ENCODE data around the gene PKP3.
"Not testable (repeated sequence)": the region's sequence is repeated elsewhere in the genome, so short reads cannot be mapped to it uniquely, and the experiment has no call there.

The PKP3 gene

DNA sequence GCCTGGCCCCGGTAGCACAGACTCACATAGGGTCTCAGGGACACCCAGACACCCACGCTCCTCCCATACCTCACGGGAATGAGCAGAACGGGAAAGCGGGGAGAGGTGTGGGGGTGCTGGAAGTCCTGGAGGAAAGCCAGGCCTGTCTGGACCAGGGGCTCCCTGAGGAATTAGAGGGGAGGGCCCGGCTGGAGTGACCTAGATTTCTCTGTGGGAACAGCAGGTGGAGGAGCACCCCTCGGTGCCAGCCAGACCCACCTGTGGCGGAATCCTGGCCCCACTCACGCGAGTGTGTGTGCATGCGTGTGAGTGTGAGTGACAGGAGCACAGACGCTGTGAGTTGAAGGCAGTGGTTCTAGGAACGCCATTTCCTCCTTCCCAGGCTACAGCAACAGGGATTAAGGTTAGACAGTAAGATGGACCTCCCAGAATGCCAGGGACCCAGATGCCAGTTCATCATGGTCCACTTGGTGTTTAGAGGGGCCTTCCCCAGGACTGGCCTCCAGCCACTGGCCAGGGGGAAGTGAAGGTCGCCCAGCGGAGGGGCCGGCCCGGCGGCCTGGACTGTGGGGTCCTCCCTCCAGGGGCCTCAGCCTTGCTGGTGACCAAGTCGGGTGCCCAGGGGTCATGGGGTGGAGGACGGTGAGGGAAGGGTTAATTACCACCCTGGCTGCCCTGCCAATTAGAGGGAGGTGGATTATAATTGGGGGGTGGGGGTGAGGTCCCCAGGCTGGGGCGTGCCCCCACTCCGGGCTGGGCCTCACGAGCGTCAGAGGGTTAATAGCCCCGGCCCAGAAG, 1.0 kb downstream of the PKP3 start:
- DNase-seq (ENCODE audit: low read depth) = no peak

DNA sequence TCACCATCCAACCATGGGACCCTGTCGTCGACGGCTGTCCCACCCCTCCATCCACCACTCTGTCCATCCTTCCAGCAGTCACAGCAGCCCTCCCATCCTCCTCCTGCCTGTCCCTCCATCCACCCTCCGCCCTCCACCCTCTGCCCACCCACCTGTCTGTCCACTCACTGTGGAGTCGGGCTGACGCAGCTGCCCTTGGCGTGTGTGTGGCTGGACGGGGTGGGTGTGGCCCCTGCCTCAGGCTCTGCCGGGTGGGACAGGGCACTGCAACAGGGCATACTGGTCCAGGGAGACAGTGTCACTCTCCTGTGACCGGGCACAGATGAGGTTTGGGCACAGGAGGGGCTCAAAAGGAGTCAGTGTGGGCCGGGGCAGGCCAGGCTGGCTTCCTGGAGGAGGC, 1.9 kb downstream of the PKP3 start:
- DNase-seq (ENCODE audit: low read depth) = no peak

DNA sequence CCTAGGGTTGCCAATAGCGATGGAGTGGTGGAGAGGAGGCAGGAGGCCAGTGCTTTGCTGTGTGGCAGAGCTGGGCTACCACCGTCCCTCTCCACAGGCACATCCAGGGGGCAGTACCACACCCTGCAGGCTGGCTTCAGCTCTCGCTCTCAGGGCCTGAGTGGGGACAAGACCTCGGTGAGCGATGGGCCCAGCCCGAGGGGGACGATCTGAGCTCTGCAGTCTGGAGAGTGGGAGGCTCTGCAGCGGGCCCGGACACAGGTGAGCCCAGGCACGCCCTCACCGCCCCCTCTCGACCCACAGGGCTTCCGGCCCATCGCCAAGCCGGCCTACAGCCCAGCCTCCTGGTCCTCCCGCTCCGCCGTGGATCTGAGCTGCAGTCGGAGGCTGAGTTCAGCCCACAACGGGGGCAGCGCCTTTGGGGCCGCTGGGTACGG, 2.5 kb downstream of the PKP3 start:
- peak; percentile 62 for DNase-seq (ENCODE audit: low read depth)

DNA sequence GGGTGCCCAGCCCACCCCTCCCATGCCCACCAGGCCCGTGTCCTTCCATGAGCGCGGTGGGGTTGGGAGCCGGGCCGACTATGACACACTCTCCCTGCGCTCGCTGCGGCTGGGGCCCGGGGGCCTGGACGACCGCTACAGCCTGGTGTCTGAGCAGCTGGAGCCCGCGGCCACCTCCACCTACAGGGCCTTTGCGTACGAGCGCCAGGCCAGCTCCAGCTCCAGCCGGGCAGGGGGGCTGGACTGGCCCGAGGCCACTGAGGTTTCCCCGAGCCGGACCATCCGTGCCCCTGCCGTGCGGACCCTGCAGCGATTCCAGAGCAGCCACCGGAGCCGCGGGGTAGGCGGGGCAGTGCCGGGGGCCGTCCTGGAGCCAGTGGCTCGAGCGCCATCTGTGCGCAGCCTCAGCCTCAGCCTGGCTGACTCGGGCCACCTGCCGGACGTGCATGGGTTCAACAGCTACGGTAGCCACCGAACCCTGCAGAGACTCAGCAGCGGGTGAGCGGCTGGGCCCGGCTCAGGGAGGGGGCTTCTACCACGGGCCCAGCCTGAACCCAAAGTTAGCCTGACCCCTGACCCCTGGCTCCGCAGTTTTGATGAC, 3.0 kb downstream of the PKP3 start:
- peak; percentile 85 for DNase-seq (ENCODE audit: low read depth)

DNA sequence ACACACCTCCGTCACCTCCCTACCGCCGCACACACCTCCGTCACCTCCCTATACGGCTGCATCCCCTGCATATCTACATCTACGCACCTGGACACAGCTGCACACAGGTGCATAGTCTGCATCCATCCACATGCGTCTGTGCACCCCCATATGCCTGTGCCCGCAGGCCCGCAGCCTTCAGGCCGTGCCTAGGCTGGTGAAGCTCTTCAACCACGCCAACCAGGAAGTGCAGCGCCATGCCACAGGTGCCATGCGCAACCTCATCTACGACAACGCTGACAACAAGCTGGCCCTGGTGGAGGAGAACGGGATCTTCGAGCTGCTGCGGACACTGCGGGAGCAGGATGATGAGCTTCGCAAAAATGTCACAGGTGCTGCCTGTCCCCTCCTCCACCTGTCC, 4.8 kb downstream of the PKP3 start:
- DNase-seq (ENCODE audit: low read depth) = peak; percentile 50

DNA sequence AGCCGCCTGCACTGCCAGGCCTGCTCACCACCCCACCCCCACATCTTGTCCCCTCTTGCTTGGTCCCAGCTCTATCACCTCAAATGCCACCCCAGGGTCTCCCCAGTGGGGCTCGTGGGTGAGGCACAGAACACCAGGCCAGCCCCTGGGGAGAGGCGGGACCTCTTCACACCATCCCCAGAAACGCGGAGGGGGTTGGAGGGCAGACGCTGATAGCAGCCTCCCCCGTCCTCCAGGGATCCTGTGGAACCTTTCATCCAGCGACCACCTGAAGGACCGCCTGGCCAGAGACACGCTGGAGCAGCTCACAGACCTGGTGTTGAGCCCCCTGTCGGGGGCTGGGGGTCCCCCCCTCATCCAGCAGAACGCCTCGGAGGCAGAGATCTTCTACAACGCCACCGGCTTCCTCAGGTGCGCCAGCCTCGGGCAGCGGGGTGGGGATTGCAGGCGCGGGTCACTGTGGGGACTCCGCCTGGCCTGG, 5.8 kb downstream of the PKP3 start:
- DNase-seq (ENCODE audit: low read depth) = no peak

DNA sequence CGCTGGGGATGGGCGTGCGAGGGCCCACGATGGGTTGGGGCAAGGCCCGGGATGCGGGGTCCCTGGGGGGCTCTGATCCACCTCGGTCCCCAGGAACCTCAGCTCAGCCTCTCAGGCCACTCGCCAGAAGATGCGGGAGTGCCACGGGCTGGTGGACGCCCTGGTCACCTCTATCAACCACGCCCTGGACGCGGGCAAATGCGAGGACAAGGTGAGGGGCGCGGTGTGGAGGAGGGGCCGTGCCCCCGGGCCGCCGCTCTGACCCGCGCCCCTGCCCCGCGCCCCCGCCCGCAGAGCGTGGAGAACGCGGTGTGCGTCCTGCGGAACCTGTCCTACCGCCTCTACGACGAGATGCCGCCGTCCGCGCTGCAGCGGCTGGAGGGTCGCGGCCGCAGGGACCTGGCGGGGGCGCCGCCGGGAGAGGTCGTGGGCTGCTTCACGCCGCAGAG, 6.3 kb downstream of the PKP3 start:
- DNase-seq (ENCODE audit: low read depth) = no peak

DNA sequence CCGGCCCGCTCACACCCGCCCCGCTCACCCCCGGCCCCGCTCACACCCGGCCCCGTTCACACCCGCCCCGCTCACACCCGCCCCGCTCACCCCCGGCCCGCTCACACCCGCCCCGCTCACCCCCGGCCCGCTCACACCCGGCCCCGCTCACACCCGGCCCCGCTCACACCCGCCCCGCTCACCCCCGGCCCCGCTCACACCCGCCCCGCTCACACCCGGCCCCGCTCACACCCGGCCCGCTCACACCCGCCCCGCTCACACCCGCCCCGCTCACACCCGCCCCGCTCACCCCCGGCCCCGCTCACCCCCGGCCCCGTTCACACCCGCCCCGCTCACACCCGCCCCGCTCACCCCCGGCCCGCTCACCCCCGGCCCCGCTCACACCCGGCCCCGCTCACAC, 7.2 kb downstream of the PKP3 start:
- not testable (repeated sequence) for DNase-seq (ENCODE audit: low read depth)

DNA sequence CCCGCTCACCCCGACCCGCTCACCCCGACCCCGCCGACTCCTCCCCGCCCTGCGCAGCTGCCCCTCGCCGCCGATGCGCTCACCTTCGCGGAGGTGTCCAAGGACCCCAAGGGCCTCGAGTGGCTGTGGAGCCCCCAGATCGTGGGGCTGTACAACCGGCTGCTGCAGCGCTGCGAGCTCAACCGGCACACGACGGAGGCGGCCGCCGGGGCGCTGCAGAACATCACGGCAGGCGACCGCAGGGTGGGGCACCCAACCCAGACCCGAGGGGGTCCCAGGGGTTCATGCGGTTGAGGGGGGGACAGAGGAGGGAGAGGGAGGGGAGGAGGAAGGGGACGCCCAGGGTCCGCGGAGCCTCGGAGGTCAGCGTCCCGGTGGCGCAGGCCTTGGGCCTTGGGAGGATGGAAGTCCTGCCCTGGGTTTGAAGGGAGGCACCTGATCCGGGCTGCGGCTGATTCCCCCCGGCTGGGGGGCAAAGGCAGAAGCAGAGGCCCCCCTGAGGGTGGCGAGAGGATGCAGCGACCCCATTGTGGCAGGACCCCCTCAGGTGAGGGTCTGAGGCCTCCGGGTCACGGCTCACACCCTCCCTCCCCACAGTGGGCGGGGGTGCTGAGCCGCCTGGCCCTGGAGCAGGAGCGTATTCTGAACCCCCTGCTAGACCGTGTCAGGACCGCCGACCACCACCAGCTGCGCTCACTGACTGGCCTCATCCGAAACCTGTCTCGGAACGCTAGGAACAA, 9.2 kb downstream of the PKP3 start:
- DNase-seq (ENCODE audit: low read depth) = no peak

DNA sequence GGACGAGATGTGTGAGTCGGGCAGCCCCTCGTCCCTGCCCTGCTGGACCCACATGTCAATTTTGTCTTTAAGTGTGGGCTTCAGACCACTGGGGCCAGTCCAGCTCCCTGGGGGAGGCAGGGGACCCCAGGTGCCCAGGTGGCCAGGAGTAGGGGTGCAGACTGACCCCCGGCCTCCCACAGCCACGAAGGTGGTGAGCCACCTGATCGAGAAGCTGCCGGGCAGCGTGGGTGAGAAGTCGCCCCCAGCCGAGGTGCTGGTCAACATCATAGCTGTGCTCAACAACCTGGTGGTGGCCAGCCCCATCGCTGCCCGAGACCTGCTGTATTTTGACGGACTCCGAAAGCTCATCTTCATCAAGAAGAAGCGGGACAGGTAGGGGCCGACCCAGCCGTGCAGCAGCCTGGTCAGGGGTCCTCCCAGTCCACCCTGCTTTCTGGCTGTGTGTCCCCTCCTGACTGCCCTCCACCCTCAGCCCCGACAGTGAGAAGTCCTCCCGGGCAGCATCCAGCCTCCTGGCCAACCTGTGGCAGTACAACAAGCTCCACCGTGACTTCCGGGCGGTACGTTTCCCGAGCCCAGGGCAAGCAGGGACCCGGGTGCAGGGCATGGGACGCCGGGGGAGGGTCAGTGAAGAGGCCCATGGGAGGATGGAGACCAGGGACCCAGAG, 9.9 kb downstream of the PKP3 start:
- DNase-seq (ENCODE audit: low read depth) = no peak

DNA sequence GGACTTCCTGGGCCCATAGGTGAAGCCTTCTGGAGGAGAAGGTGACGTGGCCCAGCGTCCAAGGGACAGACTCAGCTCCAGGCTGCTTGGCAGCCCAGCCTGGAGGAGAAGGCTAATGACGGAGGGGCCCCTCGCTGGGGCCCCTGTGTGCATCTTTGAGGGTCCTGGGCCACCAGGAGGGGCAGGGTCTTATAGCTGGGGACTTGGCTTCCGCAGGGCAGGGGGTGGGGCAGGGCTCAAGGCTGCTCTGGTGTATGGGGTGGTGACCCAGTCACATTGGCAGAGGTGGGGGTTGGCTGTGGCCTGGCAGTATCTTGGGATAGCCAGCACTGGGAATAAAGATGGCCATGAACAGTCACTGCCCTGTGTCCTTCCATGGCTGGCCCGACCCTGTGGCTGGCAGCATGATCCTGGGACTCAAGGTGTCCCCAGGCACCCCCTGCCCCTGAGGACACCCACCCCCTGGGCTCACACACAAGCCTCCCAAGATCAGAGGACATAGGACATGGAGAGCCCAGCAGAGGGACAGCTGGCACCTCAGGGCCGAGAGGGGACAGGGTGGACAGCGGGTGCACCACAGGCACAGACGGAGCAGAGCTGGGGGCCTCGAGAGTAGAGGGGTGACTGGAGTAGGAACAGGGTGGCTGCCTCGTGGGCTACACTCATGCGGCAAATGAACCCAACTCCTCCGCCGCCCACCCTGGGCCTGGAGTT, 10.7 kb downstream of the PKP3 start:
- DNase-seq (ENCODE audit: low read depth) = no peak

DNA sequence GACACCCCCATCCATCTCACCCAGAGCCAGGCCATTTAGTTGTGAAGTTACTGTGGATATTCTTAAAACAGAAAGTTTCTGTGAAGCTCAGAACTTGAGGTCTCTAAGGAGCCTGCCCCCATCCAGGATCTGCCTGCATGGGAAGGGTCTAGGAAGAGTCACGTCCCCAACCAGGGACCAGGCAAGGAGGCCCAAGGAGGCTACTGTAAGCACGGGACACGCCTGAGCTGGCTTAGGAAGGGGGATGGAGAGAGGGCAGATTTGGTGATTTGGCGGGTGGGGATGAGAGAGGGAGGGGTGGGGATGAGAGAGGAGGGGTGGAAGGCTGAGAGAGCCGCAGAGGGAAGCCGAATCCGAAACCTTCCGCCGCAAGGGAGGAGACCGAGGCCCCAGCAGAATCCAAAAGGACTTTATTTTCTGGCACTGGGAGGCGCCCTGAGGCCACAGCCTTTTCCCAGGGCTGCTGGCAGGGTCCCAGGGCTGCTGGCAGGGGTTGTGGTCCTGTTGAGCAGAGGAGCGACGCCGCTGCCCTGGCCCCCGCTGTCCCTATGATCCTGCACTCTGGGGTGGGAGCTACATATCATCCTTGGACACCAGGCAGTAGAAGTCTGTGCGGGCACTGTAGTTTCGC, 11.4 kb downstream of the PKP3 start:
- DNase-seq (ENCODE audit: low read depth) = no peak

DNA sequence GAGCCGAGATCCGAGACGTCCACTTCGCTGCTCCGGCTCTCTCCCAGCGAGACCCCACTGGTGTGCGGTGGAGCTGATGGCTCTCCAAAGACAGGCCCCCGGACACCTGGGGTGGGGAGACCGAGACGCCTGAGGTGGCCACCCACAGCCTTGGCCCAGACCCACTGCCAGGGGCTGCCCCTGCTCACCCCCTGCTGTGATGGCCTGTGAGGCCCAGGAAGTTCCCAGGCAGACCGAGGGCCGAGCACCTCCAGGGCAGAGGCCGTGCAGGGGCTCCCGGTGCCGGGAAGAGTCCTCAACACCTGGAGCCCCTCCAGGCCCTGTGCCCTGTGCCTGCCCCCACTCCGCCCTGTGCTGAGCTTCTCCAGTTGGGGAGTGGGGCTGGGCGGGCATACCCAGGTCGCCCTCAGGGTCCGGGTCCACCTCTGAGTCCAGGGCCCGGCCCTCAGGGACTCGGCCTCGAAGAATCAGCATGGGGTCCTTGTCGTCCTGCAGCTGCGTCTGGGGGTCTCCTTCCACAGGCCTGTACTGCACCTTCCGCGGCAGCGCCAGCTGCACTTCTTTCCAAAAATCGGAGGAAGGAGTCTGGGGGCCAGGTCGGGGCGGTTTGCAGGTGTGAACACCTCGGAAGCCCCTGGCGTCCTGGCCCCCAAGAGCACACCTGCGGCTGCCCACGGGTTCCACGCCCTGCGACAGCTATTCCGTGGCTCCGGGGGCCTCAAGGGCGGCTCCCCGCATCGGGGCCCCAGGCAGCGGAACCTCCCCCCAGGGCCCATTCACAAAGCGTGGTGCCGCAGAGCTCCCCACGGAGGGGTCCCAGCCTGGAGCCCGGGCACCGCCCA, 12.2 kb downstream of the PKP3 start:
- no peak for DNase-seq (ENCODE audit: low read depth)

DNA sequence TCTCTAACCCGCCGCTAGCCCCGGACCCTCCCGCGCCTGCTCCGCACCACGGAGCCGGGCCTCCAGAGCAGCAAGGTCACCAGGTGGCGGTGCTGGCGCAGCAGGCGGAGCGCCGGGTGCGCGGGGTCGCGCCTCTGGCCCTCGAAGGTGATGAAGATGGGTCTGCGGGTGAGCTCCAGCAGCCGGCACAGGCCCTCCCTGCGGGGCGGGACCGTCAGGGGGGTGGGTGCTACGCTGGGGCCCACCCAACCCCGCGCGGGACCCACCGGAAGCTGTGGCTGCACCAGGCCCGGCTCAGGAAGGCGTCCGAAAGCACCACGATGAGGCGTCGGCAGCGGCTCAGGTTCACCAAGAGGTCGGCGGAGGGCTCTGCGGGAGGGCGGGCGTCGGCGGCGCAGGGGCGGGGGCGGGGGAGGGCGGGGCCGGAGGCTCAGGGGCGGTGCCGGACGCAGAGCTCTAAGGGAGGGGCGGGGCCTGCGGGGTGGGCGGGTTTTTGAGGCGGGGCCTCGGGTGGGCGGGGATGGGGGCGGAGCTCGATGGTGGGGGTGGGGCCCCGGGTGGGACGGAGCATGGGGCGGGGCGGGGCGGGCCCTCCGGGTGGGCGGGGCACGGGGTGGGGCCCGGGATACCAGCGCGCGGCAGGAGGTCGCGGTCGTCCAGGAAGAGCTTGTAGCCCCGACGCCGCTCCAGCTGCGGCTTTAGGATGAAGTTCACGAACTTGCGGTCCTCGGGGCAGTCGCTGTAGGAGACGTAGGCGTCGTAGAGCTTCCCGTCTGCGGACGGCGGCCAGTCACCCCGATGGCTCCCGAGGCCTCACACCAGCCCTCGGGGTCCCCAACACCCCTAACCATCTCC, 13.0 kb downstream of the PKP3 start:
- DNase-seq (ENCODE audit: low read depth) = peak; percentile 87

DNA sequence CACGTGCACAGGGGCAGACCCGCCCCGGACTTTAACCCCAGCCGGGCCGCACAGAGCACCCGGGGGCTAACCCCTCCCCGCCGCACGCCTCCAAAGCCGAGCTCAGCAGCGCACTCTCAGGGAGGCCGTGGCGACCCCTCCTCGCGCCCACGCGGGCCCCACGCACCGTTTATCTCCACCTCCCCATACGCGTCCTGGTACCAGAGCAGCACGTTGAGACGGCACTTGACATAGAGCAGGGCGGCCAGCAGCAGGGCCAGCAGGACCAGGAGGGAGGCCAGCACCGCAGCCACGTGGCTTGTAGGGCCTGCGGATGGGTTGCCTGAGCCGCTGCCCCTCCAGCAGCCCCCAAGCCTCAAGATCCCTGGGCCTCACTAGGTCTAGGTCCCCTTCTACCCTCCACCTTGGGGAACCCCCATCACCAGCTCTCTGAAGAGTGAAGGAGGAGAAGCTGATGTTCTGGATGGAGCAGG, 13.7 kb downstream of the PKP3 start:
- DNase-seq (ENCODE audit: low read depth) = no peak

DNA sequence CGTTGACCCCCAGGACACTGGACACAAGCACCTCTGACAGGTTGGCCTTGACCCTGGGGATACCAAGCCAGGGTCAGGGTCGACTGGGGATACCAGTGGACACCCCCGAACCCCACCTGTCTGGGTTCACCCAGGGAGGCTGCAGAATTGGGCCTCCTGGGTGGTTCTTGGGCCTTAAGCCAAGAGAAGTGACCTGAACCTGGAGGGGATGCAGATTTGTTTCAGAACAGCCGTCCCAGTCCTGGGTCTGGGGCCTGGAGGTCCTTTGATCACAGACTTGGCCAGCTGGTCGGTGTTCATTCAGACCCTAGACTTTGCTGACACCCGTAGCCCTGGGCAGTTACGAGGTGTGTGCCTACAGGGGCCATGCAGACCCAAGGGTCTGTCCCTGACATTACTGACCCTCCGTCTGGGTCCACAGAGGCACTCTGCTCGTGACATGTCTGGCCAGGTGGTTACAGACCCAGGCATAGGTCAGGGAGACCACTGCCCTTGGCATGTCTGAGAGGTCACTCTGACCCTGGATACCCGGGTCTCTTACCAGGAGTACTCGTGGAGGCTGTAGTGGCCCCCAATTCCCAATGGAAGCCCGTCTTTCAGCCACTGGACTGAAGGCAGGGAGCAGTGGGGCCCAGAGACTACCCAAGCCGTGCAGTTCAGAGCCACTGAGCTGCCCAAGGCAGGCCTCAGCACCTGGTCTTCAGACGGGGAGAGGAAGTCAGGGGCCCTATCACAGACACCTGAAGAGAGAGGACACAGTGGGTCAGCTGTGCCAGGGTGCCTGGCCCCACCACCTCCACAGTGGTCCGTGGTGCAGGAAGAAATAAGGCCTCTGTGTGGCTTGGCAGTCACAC, 14.4 kb downstream of the PKP3 start:
- DNase-seq (ENCODE audit: low read depth) = no peak

DNA sequence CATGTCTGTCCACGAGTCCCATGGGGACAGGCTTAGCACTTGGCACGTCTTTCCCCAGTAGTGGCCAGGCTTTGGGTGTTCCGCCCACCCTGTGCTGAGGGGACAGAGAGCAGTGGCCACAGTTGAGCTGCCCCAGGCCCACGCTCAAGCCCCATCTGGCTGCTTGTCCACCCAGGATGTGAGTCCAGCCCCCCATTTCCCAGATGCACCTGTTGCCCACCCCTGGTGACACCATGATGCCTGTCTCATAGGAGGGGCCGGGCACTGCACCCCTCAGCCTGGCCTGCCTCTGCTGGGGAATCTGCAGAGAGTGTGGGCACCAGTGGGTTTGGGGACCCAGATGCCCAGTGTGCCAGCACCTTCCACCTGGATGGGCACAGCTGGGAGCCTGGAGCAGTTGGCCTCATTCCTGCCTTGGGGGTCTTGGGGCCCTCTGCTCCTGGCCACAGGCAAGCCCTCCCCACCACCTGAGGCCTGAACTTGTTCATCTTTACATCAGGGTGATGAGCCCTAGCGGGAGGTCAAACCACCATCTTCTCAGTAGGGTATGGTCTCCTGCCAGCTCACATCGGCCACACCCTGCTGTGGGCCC, 15.1 kb downstream of the PKP3 start:
- no peak for DNase-seq (ENCODE audit: low read depth)
